Left lung (tissue), 10 donors: Measurements from ENCODE around the gene PABPN1. TPM values are rescaled to one million over a fixed set of nuclear protein-coding genes. Genes with fewer than 3 reads are reported as not detected.

Experiments used
- ATAC-seq: fragments of 200-7000 bp; cut with Tn5 transposase; one replicate; pipeline ENCODE4 v1.9.1; 2020; ENCODE audit warnings: moderate library complexity
- DNase-seq, 4 donors: peaks; one replicate each; pipeline ENCODE4 v3.0.0-alpha.2; 2013 to 2020
- H3K27ac ChIP-seq, 2 donors: fragments of 200-600 bp; sonication (generic) in 1 of 2; one replicate each; pipeline versions ENCODE4 v1.5.0 to v1.8.0; 2020 to 2021
- H3K27me3 ChIP-seq, 2 donors: fragments of 200-600 bp; sonication (generic) in 1 of 2; one replicate each; pipeline versions ENCODE4 v1.5.0 to v1.8.0; 2020 to 2021
- H3K36me3 ChIP-seq, 2 donors: fragments of 200-600 bp; sonication (generic) in 1 of 2; one replicate each; pipeline versions ENCODE4 v1.5.0 to v1.8.0; 2020 to 2021
- H3K4me1 ChIP-seq, 2 donors: fragments of 200-600 bp; one replicate each; pipeline ENCODE4 v1.8.0; 2021
- H3K4me3 ChIP-seq, 2 donors: fragments of 200-600 bp; sonication (generic) in 1 of 2; one replicate each; pipeline versions ENCODE4 v1.5.0 to v1.8.0; 2020 to 2021; ENCODE audit warnings: mild to moderate bottlenecking in 1 of 2
- H3K9me3 ChIP-seq, 2 donors: fragments of 200-600 bp; sonication (generic) in 1 of 2; one replicate each; pipeline versions ENCODE4 v1.5.0 to v1.8.0; 2020 to 2021
- CTCF ChIP-seq, 2 donors: fragments of 200-600 bp; sonication (generic) in 1 of 2; IDR thresholded peaks; one replicate each; pipeline versions ENCODE4 v1.5.0 to v1.8.0; 2021; ENCODE audit warnings: antibody characterized with exemption in 2 of 2
- intact Hi-C, 2 donors: fragments of 100-400 bp; cut with DNase I; formaldehyde crosslinking; loops; one replicate each; pipeline versions ENCODE4 v1.11.2 to v1.14.2; 2022
- polyA plus RNA-seq, 6 donors: library from polyadenylated mRNA; unstranded; fragments of 120-200 nt; gene quantifications; one replicate each; pipeline ENCODE4 v1.2.1, GENCODE V29; 2013; ENCODE audit not compliant: insufficient read length in 6 of 6
- total RNA-seq, 2 donors: library from RNA; stranded (reverse); fragmentation: NEBNext Ultra II Directional; extraction: Animal tissue kit (Norgen Biotek cat#: 25700); gene quantifications; one replicate each; pipeline ENCODE4 v1.2.1, GENCODE V29; 2021
- donor health status: DM: no; HTN: yes; CAD: no.
- donor health status: DM: no; HTN: no; CAD: no.

PABPN1 gene
- total and polyA plus RNA-seq, 8 donors: 119 to 256 (median 198) TPM

DNA sequence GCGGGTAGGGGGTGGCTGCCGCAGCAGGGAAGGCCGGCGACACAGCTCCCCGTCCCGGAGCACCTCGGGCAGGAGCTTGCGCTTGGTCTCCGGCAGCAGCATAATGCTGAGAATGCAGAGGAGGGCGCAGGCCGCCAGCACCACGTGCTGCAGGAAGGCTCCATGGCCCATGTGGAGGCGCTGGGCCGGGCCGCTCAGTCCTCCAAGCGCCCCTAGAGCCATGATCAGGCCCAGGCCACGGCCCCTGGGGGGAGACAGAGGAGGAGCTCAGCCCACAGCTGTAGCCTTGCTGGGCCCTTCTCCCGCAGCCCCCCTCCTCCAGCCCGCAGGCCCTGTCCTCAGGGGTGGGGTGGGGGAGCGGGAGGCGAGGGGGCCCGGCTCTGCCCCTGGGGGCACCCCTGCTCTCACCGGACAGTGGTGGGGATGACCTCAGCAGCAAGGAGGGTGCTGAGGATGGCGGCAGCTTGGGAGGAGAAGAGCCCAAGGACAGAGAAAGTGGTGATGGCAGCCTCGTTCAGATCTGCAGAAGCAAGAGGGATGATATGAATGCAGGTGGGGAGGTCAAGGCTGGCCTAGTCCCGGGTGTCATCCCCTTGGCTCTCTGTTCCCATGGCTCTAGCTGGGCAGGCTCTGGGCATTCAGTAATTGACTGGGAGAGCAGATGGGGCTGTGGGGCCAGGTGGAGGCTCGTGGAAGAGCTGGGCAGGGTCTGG lies 25.6 kb downstream of the PABPN1 start:
- ATAC-seq: no peak
- TF ChIP-seq CTCF (IDR thresholded peaks at IDR 0.05): no peak
- intact Hi-C loops: loop anchor here in 1 of 2 donors (10.0 kb wide), 1 partner anchor 128 kb away; no protein-coding TSS in a partner anchor
- Histone ChIP-seq H3K27me3 (peaks cover 0 to 14% of the 10 kb centered on the region in 2 donors), H3K9me3 (no peaks in the 10 kb centered on the region), H3K4me3 (no peak overlapping the region), H3K27ac (no peak overlapping the region), H3K36me3 (no peaks in the 10 kb centered on the region), H3K4me1 (peaks cover 3 to 5% of the 10 kb centered on the region in 2 donors)
- DNase-seq: no peak

DNA sequence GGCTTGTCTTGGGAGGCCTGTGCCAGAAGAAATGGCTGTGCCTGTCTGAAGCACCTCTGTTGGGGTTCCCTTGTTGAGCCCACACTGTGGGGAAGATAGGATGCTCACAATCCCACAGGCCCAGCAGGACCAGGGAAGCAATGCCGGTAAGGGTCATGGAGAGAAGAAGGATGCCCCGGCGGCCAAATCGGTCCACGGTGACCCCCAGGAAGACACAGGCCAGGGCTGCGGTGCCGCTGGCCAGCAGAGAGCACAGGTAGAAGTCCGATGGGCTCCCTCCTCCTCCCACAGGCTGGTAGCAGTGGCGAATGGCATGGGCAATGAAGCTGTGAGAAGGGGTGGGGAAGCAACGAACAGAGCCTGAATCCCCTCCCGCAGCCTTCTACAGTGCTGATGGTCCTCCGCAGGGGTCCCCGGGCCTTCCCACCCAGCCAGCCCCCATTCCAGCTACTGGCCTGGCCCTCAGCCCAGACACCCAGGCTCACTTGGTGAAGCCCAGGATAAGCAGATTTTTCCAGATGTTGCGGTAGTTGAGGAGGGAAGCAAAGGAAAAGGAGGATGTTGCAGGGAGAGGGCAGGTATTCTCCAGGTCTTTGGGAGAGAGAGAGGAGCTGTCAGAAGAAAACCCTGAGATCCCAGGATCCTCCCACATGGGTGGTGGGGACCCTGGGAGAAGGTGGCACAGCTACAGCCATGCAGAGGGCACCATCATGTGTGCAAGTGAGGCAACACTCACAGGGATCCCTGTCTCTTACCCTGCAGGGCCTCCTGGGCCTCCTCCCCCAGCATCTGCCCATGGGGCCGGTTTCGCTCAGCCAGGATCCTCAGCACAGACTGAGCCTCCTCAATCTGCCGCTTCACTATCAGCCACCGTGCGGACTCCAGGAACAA lies 26.4 kb downstream of the PABPN1 start:
- ATAC-seq (no peak), DNase-seq (no peak)

DNA sequence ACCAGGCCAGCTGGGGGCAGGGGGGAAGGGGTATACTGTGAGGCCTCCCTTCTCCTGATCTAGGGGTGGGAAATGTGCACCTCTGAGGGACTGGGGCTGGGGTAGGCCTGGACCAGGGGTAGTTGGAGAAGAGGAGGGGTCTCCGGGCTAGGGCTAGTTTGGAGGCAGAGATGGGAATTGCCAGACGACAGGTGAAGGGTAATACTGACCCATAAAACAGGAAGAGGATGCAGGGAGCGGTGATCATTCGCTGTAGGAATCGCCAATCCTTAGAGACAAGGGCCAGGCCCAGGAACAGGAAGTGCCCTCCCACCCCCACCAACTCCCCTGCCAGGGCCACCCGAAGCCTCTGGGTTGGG lies 27.0 kb downstream of the PABPN1 start:
- Histone ChIP-seq H3K4me3 (no peak overlapping the region), H3K36me3 (no peaks in the 10 kb centered on the region), H3K27me3 (peaks cover 0 to 28% of the 10 kb centered on the region in 2 donors), H3K4me1 (peaks cover 3 to 15% of the 10 kb centered on the region in 2 donors), H3K27ac (no peak overlapping the region), H3K9me3 (no peaks in the 10 kb centered on the region)
- DNase-seq: no peak
- intact Hi-C loops: loop anchor here in 1 of 2 donors (10.0 kb wide), 1 partner anchor 127 kb away; no protein-coding TSS in a partner anchor
- no peak for TF ChIP-seq CTCF (IDR thresholded peaks at IDR 0.05)
- ATAC-seq: no peak

More for the DNA sequence above, 26.4 kb downstream of the PABPN1 start:
- TF ChIP-seq CTCF (IDR thresholded peaks at IDR 0.05): no peak
- H3K9me3 ChIP-seq: no peaks in the 10 kb centered on the region
- peaks cover 0 to 22% of the 10 kb centered on the region in 2 donors for H3K27me3 ChIP-seq
- H3K27ac ChIP-seq: no peak overlapping the region
- no peak overlapping the region for H3K4me3 ChIP-seq
- H3K4me1 ChIP-seq: peaks cover 3 to 13% of the 10 kb centered on the region in 2 donors
- H3K36me3 ChIP-seq: no peaks in the 10 kb centered on the region
- intact Hi-C loops: loop anchor here in 1 of 2 donors (10.0 kb wide), 1 partner anchor 127 kb away; no protein-coding TSS in a partner anchor

- DNase-seq (no peak), ATAC-seq (no peak)
- Histone ChIP-seq H3K4me1 (peaks cover 3 to 15% of the 10 kb centered on the region in 2 donors), H3K27me3 (peaks cover 0 to 39% of the 10 kb centered on the region in 2 donors), H3K9me3 (no peaks in the 10 kb centered on the region), H3K36me3 (no peaks in the 10 kb centered on the region), H3K4me3 (no peak overlapping the region), H3K27ac (no peak overlapping the region)
- intact Hi-C loops: loop anchor here in 1 of 2 donors (10.0 kb wide), 1 partner anchor 126 kb away; no protein-coding TSS in a partner anchor
- no peak for TF ChIP-seq CTCF (IDR thresholded peaks at IDR 0.05)
Observed at GRCh38 chr14:23349156-23349845, 28.0 kb downstream of the PABPN1 start.
